Right ventricle myocardium inferior (tissue), 1 donor: ENCODE data around the gene RELL2. TPM values are rescaled to one million over a fixed set of nuclear protein-coding genes. Genes with fewer than 3 reads are reported as not detected.
"Not testable (repeated sequence)": the region's sequence is repeated elsewhere in the genome, so short reads cannot be mapped to it uniquely, and the experiment has no call there.

ENCODE experiments used
- ATAC-seq: fragments of 200-7000 bp; cut with Tn5 transposase; one replicate; pipeline ENCODE4 v1.9.1; 2020; ENCODE audit warnings: mild to moderate bottlenecking, moderate library complexity
- DNase-seq: peaks from one replicate; pipeline ENCODE4 v3.0.0; 2021; ENCODE audit errors: missing footprints
- intact Hi-C: fragments of 100-400 bp; cut with DNase I; formaldehyde crosslinking; loops from one replicate; pipeline ENCODE4 v1.11.0; 2022
- long read RNA-seq: library from polyadenylated mRNA; unstranded; transcript quantifications from one replicate; pipeline ENCODE4 v2.0.0, GENCODE V29; 2021
- total RNA-seq: library from RNA; stranded (reverse); fragmentation: NEBNext Ultra II Directional; extraction: Animal tissue kit (Norgen Biotek cat#: 25700); gene quantifications from one replicate; pipeline ENCODE4 v1.2.1, GENCODE V29; 2021
- donor health status: DM: no; HTN: yes; CAD: no; lungs with severe emphysema.

The RELL2 gene
- 0.78 TPM for total RNA-seq
- long read RNA-seq, partial matches to known transcripts, result 0 of 1 reads
- long read RNA-seq, other reads (novel, unspliced or antisense), result 0 of 1 reads

- ATAC-seq, result peak; percentile 98
- intact Hi-C loops, result loop anchor here (1.0 kb wide), 1 partner anchor 17 kb away; no protein-coding TSS in a partner anchor
Observed at GRCh38 chr5:141636413-141637122, at the start of gene RELL2, which contains the start of gene HDAC3. Gene RELL2 (plus strand): TSS chr5:141636997. CDS start chr5:141638226, 1,229 bp downstream. Gene HDAC3 (minus strand): TSS chr5:141636849. CDS start chr5:141636790, 59 bp downstream.

DNA sequence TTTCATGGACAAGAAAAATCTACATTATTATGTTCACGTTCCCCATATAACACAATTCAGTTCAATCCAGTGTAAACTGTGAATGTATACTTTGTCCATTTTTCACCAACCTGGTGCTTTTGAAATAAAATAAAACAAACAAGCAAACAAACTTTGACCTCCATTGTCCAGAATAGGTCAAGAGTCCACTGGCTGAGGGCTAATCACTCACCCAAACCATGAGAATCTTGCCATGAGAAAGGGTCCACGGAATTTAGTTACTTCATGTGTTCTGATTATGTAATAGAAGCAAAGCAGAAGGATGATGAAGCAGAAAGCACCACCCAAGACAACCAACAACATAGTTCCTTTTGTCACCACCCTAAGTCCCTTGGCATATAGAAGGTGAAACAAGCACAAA, 46.7 kb upstream of the RELL2 start:
- ATAC-seq (no peak), DNase-seq (no peak)
- intact Hi-C loops, result no loop called here

More at GRCh38 chr5:141636413-141637122, at the start of gene RELL2, which contains the start of gene HDAC3:
- peak; percentile 96 for DNase-seq

GRCh38 chr5:141596867-141597266, 39.9 kb upstream of the RELL2 start:
- ATAC-seq, result no peak
- no peak for DNase-seq
- intact Hi-C loops, result no loop called here

DNA sequence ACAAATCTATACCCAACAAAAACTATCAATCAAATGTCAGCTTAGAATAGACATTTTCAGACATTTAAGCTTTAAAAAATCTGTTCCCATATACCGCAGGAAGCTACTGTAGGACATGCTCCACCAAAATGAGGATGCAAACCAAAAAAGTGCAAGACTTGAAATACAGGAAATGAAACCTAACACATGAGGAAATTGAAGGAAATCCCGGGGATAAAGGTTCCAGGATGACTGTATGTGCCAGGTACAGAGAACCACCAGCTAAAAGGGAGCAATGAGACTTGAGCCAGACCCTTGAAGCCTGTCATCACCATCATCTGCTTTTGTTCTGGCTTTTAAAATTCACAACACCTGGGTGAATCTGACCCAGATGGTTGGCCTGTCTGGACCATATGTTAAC, 39.4 kb upstream of the RELL2 start:
- intact Hi-C loops, result no loop called here
- no peak for DNase-seq
- ATAC-seq, result no peak

DNA sequence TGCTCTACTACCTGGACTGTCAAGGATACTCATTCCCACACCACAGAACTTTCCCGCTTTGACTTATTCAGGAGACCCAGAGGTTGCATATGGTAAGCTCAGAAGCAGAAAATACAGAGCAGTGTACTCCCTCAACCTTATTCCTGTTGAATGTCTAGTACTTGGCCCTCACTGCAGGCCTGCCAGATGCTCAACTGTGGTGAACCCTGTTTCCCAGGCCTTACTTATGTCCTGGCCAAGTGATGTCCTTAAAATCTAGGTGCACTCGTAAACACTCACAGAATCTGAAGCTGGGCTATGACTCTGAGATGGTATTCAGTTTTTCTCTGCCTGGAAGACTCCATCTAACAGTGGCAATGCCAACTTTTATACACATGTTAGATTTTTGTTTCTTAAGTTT, 39.0 kb upstream of the RELL2 start:
- peak; percentile 35 for ATAC-seq
- intact Hi-C loops, result no loop called here
- no peak for DNase-seq

GRCh38 chr5:141598391-141599345, 38.1 kb upstream of the RELL2 start:
- ATAC-seq (peak; percentile 78), DNase-seq (no peak)
- intact Hi-C loops, result no loop called here

DNA sequence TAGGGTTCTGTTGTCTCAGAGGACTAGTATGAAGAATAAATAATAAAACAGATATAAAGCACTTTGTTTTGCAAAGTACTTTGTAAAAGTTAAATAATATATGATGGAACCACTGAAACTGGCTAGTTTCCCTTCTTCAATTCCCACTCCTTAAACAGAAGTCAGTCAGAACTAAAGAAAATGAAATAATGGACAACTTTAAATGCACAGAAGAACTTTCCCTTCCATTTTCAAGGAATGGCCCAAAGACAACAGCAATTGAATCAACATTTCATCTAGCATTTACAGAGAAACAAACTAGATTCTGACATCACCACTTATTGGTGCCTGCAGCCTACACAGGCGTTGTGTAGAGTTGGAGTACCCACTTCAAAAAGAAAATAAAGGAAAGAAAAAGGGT, 34.2 kb upstream of the RELL2 start:
- DNase-seq, result no peak
- intact Hi-C loops, result no loop called here
- ATAC-seq, result no peak

DNA sequence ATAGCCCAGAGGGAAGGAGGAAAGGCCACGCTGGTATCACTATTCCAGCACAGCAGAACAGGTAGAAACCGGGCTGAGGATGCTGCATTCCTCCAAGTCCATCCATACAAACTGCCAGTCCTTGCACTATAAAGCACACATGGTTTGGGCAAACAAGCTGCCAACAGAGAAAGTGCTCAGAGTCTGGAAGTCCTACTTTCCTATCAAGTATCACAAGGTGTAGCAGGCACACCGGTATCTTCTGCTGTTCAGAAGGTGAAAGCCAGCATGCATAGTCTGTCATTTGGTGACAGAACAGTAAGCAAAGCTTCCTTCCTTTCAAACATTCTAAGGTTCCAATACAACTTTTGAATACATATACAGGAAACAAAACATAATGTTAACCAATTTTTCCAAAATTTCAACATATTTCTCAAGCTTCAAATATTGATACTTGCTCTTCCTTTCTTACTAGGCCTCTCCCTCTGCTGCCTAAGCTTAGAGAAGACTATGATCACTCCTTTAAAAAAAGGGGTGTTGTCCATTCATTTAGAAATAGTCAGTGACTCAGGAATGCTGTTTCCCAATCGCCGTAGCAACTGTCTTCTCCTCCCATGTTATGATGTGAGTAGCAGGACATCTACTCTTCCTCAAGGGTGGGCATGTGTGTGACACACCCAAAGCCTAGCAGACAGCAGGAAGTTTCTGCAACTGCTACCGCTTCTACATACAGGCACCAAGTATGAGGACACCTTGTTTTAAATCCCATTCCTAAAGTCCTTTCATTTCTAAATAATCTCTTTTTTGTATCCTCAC, 32.7 kb upstream of the RELL2 start:
- no peak for DNase-seq
- intact Hi-C loops, result no loop called here
- ATAC-seq, result peak; percentile 89

DNA sequence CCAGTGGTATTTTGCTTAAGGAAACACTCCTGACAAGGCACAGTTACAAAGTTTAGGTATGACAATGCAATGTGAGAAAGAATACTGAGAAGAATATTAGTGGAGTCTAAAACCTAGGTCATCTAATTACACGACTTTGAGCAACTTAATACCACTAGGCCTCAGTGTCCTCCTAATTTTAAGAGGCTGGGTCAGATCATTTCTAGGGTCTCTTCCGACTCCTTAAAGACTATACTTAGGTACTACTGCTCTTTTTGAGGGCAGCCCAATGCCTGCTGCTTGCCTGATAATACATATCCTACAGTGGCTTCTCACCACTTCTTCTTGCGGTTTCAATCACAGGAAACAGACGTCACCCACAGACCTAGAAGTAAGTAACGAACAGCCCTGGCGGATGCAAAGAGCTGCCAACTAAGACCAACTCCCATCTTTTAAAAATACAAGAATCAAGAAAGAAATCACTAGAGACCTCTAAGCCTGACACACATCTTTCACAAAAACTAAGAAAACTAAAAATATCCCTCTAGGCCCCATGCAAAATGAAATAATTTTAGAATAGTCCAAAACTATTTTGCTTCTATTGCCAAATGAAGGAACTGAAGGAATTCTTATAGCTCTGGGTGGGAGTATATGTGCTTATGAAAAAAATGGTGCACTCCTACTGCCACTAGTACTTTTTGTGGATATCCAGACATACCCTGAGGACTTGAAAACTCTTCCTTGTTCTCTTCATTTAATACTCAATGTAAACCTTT, 31.1 kb upstream of the RELL2 start:
- ATAC-seq, result peak; percentile 65
- intact Hi-C loops, result no loop called here
- no peak for DNase-seq

GRCh38 chr5:141608046-141608445, 28.8 kb upstream of the RELL2 start:
- DNase-seq, result no peak
- intact Hi-C loops, result no loop called here
- ATAC-seq, result no peak

- intact Hi-C loops, result no loop called here
- ATAC-seq (no peak), DNase-seq (no peak)
Observed at GRCh38 chr5:141608557-141608956, 28.2 kb upstream of the RELL2 start.

- intact Hi-C loops, result no loop called here
- ATAC-seq, result no peak
- DNase-seq, result no peak
Observed at GRCh38 chr5:141609044-141609443, 27.8 kb upstream of the RELL2 start.

DNA sequence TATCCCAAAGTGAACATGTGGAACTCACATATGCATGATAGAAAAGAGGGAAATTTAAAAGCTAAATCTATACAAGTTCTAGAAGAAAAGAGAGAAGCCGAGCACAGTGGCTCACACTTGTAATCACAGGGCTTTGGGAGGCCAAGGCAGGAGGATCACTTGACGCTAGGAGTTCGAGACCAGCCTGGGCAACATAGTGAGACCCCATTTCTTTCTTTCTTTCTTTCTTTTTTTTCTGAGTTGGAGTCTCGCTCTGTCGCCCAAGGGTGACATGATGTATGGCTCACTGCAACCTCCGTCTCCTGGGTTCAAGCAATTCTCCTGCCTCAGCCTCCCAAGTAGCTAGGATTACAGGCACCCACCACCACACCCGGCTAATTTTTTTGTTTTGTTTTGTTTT, 26.9 kb upstream of the RELL2 start:
- DNase-seq, ATAC-seq, intact Hi-C loops: not testable (repeated sequence)

DNA sequence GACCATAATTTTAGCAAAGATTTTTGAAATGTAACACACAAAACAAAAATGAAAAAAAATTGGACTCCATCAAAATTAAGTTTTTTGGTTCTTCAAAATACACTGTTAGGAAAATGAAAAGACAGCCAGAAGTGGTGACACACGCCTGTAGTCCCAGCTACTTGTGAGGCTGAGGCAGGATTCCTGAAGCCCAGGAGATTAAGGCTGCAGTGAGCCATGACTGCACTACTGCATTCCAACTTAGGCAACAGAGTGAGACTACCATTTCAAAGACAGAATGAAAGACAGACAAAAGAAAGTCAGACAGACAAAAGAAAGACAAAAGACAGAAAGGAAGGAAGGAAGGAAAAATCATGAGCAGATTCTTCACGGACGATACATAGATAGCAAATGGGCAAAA, 25.5 kb upstream of the RELL2 start:
- no peak for ATAC-seq
- intact Hi-C loops, result no loop called here
- no peak for DNase-seq

GRCh38 chr5:141613344-141613743, 23.5 kb upstream of the RELL2 start:
- no peak for ATAC-seq
- intact Hi-C loops, result no loop called here
- no peak for DNase-seq

- no peak for DNase-seq
- no peak for ATAC-seq
- intact Hi-C loops, result no loop called here
Observed at GRCh38 chr5:141615991-141616720, 20.6 kb upstream of the RELL2 start.

GRCh38 chr5:141617128-141617527, 19.7 kb upstream of the RELL2 start:
- intact Hi-C loops, result no loop called here
- no peak for ATAC-seq

GRCh38 chr5:141617682-141618029, 19.1 kb upstream of the RELL2 start:
- ATAC-seq (no peak), DNase-seq (no peak)
- intact Hi-C loops, result no loop called here

More at GRCh38 chr5:141617128-141617527, 19.7 kb upstream of the RELL2 start:
- DNase-seq, result no peak
